ENCODE data around the gene PRKAB2. TPM values are rescaled to one million over a fixed set of nuclear protein-coding genes. Genes with fewer than 3 reads are reported as not detected.

PRKAB2 gene
- total and polyA plus RNA-seq, 2 of the 13 experiments (the other 11 are each of a cell fraction or from before 2014, with no cell fraction given): 44.0 to 118 TPM

GRCh38 chr1:147172168-147173016, at the start of gene PRKAB2 (continued):
- TF ChIP-seq ZBTB49 (CRISPR knock-in tag; IDR thresholded peaks at IDR 0.05; ENCODE audit: borderline replicate concordance): no peak
- no peak; the same call in 1 of the 2 replicates for TF ChIP-seq DNMT1 (CRISPR knock-in tag; IDR thresholded peaks at IDR 0.05)
- no peak for TF ChIP-seq RBM22 (optimal IDR thresholded peaks at IDR 0.05; ENCODE audit: low read length)
- TF ChIP-seq ZNF317 (CRISPR knock-in tag; IDR thresholded peaks at IDR 0.05): peak; percentile 72; the same call in 1 of the 2 replicates
- TF ChIP-seq, protein P1, sequence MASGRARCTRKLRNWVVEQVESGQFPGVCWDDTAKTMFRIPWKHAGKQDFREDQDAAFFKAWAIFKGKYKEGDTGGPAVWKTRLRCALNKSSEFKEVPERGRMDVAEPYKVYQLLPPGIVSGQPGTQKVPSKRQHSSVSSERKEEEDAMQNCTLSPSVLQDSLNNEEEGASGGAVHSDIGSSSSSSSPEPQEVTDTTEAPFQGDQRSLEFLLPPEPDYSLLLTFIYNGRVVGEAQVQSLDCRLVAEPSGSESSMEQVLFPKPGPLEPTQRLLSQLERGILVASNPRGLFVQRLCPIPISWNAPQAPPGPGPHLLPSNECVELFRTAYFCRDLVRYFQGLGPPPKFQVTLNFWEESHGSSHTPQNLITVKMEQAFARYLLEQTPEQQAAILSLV (CRISPR knock-in tag; IDR thresholded peaks at IDR 0.05; ENCODE audit: borderline replicate concordance): peak; percentile 87; the same call in 1 of the 2 replicates
- 0 out of 2 replicates have a peak, but pooled peaks have one; percentile 15 for TF ChIP-seq ZNF768 (CRISPR knock-in tag; IDR thresholded peaks at IDR 0.05)
- TF ChIP-seq ZSCAN5A (CRISPR knock-in tag; IDR thresholded peaks at IDR 0.05; ENCODE audit: borderline replicate concordance): no peak; the same call in 1 of the 2 replicates
- TF ChIP-seq MYNN (CRISPR knock-in tag; IDR thresholded peaks at IDR 0.05; ENCODE audit: low read depth): no peak
- TF ChIP-seq ZNF710 (CRISPR knock-in tag; IDR thresholded peaks at IDR 0.05; ENCODE audit: borderline replicate concordance): peak; percentile 85
- no peak; the same call in 1 of the 2 replicates for TF ChIP-seq CSRNP1 (CRISPR knock-in tag; IDR thresholded peaks at IDR 0.05)
- TF ChIP-seq SNRNP70 (IDR thresholded peaks at IDR 0.05; ENCODE audit: low read depth, low read length): no peak
- no peak for TF ChIP-seq ZNF75D (CRISPR knock-in tag; IDR thresholded peaks at IDR 0.05; ENCODE audit: borderline replicate concordance)
- TF ChIP-seq ZNF557 (CRISPR knock-in tag; IDR thresholded peaks at IDR 0.05): 0 out of 2 replicates have a peak, but pooled peaks have one; percentile 14
- TF ChIP-seq MYC (CRISPR knock-in tag; IDR thresholded peaks at IDR 0.05; ENCODE audit: borderline replicate concordance): peak; percentile 56; the same call in 1 of the 2 replicates
- peak; percentile 40 for TF ChIP-seq ISL2 (CRISPR knock-in tag; IDR thresholded peaks at IDR 0.05)
- no peak for TF ChIP-seq TGIF2 (CRISPR knock-in tag; IDR thresholded peaks at IDR 0.05)
- TF ChIP-seq CCDC6 (CRISPR knock-in tag; IDR thresholded peaks at IDR 0.05): peak; percentile 92
- peak; percentile 74 for TF ChIP-seq ZSCAN31 (CRISPR knock-in tag; IDR thresholded peaks at IDR 0.05; ENCODE audit: low read depth)
- no peak for TF ChIP-seq RFXANK (CRISPR knock-in tag; IDR thresholded peaks at IDR 0.05)
- peak; percentile 87; the same call in 1 of the 2 replicates for TF ChIP-seq ZBTB3 (CRISPR knock-in tag; IDR thresholded peaks at IDR 0.05; ENCODE audit: borderline replicate concordance, low read depth)
